GM12864 (cell line): ENCODE data around the gene TRIO.

ENCODE experiments used
- DNase-seq: peaks from one replicate; pipeline ENCODE4 v3.0.0-alpha.2; 2011; ENCODE audit warnings: low read depth
- H3K4me3 ChIP-seq: 2 replicates; pipeline ENCODE4 v1.5.1; 2011; ENCODE audit warnings: mild to moderate bottlenecking, low read depth, low read length, control low read depth
- TF ChIP-seq, protein P1 (sequence below): IDR thresholded peaks from 2 replicates; pipeline ENCODE4 v1.5.1; 2011; ENCODE audit warnings: low read depth, mild to moderate bottlenecking, moderate library complexity, low read length, control low read depth, inconsistent platforms; ENCODE audit errors: missing control alignments

The TRIO gene

DNA sequence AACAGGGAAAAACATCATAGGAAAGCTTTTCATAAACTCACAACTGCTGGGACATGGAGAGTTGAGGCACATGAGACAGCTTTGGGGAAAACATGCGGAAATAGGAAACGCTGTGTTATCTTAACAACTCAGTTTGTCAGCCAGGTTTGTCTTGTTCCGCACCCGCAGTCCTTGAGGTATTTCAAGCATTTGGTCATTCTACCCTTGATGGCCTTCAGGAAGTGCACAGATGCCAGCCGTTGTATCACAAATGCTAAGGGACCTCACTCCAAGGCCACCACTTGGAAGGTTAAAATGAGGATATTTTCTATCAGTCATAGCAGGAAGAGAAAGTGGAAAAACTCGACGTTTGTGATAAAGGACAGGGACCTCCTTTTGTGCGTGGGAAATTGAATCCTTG, 83.8 kb downstream of the TRIO start:
- H3K4me3 ChIP-seq = no peak overlapping the region
- no peak for DNase-seq
- TF ChIP-seq, protein P1, sequence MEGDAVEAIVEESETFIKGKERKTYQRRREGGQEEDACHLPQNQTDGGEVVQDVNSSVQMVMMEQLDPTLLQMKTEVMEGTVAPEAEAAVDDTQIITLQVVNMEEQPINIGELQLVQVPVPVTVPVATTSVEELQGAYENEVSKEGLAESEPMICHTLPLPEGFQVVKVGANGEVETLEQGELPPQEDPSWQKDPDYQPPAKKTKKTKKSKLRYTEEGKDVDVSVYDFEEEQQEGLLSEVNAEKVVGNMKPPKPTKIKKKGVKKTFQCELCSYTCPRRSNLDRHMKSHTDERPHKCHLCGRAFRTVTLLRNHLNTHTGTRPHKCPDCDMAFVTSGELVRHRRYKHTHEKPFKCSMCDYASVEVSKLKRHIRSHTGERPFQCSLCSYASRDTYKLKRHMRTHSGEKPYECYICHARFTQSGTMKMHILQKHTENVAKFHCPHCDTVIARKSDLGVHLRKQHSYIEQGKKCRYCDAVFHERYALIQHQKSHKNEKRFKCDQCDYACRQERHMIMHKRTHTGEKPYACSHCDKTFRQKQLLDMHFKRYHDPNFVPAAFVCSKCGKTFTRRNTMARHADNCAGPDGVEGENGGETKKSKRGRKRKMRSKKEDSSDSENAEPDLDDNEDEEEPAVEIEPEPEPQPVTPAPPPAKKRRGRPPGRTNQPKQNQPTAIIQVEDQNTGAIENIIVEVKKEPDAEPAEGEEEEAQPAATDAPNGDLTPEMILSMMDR = no peak

- H3K4me3 ChIP-seq = no peak overlapping the region
- TF ChIP-seq, protein P1 = no peak
- DNase-seq = no peak
These were observed 84.4 kb downstream of the TRIO start for GRCh38 chr5:14227513-14227912.

GRCh38 chr5:14228219-14228618, 85.1 kb downstream of the TRIO start:
- no peak for DNase-seq
- TF ChIP-seq, protein P1 = no peak
- no peak overlapping the region for H3K4me3 ChIP-seq

DNA sequence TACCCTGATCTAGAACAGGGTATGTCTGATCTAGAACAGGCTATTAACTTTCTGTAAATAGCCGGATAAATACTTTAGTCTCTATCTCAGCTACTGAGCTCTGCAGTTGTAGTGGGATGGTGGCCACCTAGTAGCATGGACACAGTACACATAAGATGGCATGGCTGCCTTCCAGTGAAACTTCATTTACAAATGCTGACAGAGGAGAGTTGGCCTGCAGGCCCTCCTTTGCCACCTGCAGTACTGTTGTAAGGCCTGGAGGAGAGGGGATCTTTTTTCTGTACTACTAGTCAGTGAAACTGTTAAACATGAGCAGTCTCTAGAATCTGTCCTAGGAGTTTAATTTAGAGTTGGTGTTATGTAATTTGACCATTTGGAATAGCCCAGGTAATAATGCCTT, 86.0 kb downstream of the TRIO start:
- DNase-seq = no peak
- H3K4me3 ChIP-seq = no peak overlapping the region
- TF ChIP-seq, protein P1 = no peak

- TF ChIP-seq, protein P1 = no peak
- DNase-seq = no peak
- H3K4me3 ChIP-seq = no peak overlapping the region
These were observed 86.6 kb downstream of the TRIO start for GRCh38 chr5:14229734-14230133.

- no peak overlapping the region for H3K4me3 ChIP-seq
- DNase-seq = no peak
- TF ChIP-seq, protein P1 = no peak
These were observed 88.0 kb downstream of the TRIO start for GRCh38 chr5:14231156-14231555.

DNA sequence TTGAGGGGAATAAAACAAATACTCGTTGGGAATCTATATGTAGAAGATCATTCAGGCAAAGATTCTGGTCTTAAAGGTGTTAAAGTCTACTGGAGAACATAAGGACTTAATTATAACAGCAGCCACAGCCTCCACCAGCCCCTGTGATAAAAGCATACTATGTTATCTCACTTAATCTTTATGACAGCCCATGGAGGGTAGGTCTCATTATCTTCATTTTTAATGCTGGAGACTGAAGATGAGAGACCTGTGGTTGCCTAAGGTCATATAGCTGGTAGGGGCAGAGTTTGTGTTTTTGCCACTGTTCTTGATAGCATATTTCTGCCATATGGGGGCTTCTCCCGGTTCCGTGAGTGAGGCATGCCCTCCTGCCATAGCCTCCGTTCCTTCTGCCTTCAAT, 88.7 kb downstream of the TRIO start:
- TF ChIP-seq, protein P1 = no peak
- no peak overlapping the region for H3K4me3 ChIP-seq
- DNase-seq = no peak
